GM18498 (cell line): ENCODE data around the gene CCAR1.
"Not testable (repeated sequence)": the region's sequence is repeated elsewhere in the genome, so short reads cannot be mapped to it uniquely, and the experiment has no call there.

Experiments used
- ATAC-seq: cut with Tn5 transposase; IDR thresholded peaks from one replicate; pipeline ENCODE4 v1.9.1; 2021; ENCODE audit warnings: mild to moderate bottlenecking, moderate library complexity; ENCODE audit not compliant: unreplicated experiment

CCAR1 gene

GRCh38 chr10:68759223-68759863 is 38.3 kb downstream of the CCAR1 start:
- ATAC-seq, result no peak

DNA sequence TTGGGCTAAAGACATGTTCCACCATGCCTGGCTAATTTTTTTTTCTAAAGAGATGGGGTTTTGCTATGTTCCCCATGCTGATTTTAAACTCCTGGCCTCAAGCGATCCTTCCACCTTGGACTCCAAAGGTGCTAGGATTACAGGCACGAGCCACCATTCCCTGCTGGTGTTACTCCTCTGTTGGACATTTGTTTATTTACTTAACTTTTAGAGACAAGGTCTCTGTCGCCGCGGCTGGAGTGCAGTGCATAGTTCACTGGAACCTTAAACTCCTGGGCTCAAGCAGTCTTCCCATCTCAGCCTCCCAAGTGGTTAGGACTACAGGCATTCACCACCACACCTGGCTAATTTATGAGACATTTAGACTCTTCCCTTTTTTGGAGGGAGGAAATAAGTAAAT is 38.9 kb downstream of the CCAR1 start:
- ATAC-seq, result no peak

DNA sequence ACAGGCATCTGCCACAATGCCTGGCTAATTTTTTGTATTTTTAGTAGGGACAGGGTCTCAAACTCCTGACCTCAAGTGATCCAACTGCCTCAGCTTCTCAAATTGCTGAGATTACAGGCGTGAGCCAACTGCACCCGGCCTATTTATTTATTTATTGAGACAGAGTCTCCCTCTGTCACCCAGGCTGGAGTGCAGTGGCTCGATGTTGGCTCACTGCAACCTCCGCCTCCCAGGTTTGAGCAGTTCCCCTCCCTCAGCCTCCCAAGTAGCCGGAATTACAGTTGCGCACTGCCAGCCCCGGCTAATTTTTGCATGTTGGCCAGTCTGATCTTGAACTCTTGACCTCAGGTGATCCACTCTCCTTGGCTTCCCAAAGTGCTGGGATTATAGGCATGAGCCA is 46.4 kb downstream of the CCAR1 start:
- not testable (repeated sequence) for ATAC-seq

GRCh38 chr10:68781613-68782574 is 60.9 kb downstream of the CCAR1 start:
- no peak for ATAC-seq

GRCh38 chr10:68784476-68784875 is 63.4 kb downstream of the CCAR1 start:
- no peak for ATAC-seq

- no peak for ATAC-seq
Measured at GRCh38 chr10:68787813-68788212, 66.8 kb downstream of the CCAR1 start.

DNA sequence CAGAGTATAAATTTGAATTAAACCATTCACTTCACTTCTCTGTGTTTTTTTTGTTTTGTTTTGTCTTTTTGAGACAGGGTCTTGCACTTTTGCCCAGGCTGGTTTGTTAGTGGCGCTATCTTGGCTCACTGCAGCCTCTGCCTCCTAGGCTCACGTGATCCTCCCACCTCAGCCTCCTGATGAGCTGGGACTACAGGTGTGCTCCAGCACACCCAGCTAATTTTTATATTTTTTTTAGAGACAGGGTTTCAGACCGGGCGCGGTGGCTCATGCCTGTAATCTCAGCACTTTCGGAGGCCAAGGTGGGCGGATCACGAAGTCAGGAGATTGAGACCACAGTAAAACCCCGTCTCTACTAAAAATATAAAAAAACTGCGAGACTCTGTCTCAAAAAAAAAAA is 69.4 kb downstream of the CCAR1 start:
- no peak for ATAC-seq

- ATAC-seq, result no peak
Measured at GRCh38 chr10:68792115-68792514, 71.1 kb downstream of the CCAR1 start.

- ATAC-seq, result no peak
Measured at GRCh38 chr10:68795886-68796532, 75.0 kb downstream of the CCAR1 start.

- no peak for ATAC-seq
Measured at GRCh38 chr10:68796605-68797004, 75.6 kb downstream of the CCAR1 start.

DNA sequence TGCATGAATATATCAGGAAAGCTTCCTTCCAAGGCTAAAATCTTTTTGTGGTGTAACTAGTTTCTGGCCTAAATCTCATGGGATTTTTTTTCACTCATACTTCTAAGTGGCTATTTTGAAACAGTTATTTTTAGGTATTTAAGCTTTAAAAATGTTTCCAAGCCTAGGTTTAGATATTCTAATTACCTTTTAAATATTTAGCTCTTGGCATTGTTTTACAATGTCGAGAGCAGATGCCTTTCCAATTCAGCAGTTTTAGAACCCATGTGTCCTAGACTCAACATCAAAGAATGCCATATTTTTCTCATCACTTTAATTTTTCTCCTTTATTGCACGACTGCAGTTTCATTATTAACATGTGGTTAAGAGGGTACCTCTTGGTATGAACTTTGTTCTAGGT is 79.2 kb downstream of the CCAR1 start:
- ATAC-seq, result no peak

GRCh38 chr10:68804692-68805091 is 83.7 kb downstream of the CCAR1 start:
- no peak for ATAC-seq

GRCh38 chr10:68810830-68811229 is 89.8 kb downstream of the CCAR1 start:
- not testable (repeated sequence) for ATAC-seq

DNA sequence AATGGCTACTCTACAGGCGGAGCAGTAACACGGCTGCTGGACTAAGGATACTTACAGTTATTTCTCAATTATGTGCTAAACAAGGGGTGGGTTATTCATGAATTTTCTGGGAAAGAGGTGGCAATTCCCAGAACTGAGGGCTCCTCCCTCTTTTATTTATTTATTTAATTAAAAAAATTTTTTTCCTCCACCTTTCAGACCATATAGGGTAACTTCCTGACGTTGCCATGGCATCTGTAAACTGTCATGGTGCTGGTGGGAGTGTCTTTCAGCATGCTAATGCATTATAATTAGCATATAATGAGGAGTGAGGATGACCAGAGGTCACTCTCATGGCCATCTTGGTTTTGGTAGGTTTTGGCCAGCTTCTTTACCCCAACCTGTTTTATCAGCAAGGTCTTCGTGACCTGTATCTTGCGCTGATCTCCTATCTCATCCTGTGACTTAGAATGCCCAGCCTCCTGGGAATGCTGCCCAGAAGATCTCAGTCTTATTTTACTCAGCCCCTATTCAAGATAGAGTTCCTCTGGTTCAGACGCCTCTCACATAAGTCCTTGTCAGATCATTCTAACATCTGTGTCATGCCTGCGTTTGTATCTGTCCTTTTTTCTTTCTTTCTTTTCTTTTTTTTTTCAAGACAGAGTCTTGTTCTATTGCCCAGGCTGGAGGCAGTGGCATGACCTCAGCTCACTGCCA is 90.4 kb downstream of the CCAR1 start:
- ATAC-seq, result no peak

GRCh38 chr10:68812420-68812819 is 91.4 kb downstream of the CCAR1 start:
- ATAC-seq, result no peak

DNA sequence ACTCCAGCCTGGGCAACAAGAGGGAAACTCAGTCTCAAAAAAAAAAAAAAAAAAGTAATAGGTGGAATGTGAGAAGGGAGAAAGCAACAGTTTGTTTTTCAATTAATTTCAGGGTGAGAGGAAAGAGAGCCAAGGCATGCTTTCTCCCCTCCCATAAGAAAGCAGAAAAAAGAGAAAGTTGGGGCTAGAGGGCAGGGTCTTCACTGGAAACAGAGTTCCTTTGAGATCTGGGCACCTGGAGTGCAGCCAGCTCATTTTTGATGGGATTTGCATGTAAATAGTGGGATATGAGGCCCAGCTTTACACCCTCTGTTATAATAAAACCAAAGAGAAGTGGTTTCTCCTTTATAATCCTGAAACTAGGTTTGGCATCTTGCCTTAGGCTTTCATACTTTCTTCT is 92.5 kb downstream of the CCAR1 start:
- no peak for ATAC-seq

DNA sequence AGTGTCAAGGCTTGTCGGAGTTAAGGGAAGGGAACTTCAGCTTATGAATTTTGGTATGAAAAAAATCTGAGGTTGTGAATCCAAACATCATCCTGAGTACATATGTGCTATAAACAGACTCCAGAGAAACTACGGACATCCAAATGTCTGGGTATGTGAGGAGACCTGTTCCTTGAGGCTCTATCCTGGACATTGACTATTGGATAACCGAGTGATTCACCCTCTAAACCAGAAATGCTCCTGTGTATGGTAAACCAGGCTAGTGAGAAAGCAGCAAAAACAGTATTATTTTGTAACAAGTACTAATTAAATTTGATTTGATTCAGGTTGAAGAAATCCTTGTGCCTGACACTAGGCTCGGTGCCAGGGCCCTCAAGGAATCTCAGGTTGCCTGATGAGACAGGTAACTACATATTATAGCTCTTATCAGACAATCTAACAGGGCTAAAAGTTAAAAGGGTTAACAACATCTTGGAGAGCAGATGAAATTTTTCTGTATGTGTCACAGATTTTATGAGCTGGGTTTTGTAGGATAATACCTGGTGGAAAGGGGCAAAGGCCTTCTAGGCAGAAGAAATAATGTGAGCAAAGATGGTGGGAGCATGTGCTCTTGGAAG is 95.9 kb downstream of the CCAR1 start:
- ATAC-seq, result no peak

GRCh38 chr10:68820359-68820758 is 99.3 kb downstream of the CCAR1 start:
- ATAC-seq, result not testable (repeated sequence)

DNA sequence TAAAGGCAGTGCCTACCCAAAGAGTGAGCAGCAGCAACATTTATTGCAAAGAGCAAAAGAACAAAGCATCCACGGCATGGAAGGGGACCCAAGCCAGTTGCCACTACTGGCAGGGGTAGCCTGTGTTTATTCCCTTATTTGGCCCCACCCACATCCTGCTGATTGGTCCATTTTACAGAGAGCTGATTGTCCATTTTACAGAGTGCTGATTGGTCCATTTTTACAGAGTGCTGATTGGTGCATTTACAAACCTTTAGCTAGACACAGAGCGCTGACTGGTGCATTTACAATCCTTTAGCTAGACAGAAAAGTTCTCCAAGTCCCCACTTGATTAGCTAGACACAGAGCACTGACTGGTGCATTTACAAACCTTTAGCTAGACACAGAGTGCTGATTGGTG is 101.6 kb downstream of the CCAR1 start:
- not testable (repeated sequence) for ATAC-seq

- peak; percentile 78 for ATAC-seq
Measured at GRCh38 chr10:68826764-68827591, 105.9 kb downstream of the CCAR1 start, which contains the start of gene STOX1. TSS of gene STOX1 (plus strand) at chr10:68827531. CDS start at chr10:68827624, 93 bp downstream.
